Fibroblast of peridontal ligament (primary cell): Measurements from ENCODE around the gene HAP1.
A peak's percentile ranks its signal among the peaks of the same experiment; 100 is the strongest.

Source experiments
- DNase-seq: peaks from one replicate; pipeline ENCODE4 v3.0.0-alpha.2; 2010; ENCODE audit errors: extremely low read depth

The HAP1 gene

DNA sequence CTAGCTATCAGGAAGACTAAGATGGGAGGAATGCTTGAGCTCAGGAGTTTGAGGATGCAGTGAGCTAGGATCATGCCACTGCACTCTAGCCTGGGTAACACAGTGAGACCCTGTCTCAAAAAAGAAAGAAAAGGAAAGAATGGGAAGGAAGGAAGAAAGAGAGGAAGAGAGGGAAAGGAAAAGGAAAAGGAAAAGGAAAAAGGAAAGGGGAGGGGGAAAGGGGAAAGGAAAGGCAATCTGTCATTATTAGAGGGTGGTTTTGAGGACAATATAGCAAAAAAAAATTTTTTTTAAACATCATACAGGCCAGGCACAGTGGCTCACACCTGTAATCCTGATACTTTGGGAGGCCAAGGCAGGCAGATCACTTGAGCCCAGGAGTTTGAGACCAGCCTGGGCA, 31.7 kb upstream of the HAP1 start:
- DNase-seq, result no peak

DNA sequence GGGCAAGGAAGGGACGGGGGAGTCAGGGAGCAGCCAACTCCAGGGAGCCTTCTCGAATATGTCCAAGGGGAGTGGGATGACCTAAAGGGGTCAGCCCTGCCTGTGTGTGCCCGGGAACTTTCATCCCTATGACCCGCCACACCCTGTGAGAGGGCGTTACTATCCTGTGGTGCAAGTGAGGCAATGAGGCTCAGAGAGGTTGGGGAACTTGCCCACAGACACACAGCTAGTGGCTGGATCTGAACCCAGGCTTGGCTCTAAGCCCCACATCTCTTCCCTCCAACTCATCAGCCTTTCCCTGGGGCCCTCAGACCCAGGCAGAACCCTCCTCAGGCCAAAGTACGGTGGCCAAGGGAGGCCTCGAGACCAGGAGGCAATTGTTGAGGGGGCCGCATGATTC, 28.9 kb upstream of the HAP1 start:
- DNase-seq, result no peak

DNA sequence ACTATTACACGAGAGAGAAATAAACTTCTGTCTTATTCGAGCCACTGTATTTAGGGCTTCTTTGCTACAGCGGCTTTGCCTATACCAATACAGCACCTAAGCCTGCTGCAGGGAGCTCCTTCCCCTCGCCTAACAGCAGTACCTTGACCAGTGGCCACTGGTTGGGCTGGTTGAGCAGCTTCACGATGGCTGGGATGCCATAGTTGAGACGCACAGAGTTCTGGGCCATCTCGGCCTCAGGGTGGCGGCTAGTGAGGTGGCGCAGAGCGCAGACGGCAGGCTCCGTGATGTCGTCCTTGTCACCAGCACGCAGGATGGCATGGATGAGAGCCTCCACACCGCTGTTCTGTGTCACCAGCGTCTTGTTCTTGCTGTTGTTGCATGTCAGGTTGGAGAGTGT, 28.4 kb upstream of the HAP1 start:
- DNase-seq, result no peak

DNA sequence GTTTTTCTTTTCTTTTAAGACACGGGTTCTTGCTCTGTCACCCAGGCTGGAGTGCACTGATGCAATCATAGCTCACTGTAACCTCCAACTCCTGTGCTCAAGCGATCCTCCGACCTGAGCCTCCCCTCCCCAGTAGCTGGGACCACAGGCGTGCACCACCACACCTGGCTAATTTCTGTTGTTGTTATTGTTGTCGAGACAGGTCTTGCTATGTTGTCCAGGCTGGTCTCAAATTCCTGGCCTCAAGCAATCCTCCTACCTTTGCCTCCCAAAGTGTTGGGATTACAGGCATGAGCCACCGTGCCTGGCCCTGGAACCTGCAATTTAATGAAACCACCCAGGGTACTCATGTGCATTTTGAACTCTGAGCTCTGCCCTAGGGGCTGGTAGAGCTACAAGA, 27.9 kb upstream of the HAP1 start:
- DNase-seq, result no peak

DNA sequence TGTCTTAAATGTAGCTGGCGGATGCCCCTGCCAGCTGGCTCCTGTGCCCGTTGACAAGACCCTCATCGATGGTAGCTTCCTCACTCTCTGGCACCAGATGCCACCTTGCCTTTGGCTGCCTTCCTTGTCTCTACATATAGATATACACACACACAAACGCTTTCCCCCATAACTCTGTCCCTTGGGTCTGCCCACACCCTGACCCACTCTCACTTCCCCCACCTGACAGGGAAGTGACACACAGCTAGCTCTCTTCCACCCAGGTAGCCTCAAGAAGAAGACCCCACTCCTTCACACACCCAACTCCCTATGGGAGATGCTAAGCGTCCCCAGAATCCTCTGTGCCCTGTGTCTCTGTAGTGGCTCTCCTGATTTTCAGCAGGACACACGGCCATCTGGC, 26.4 kb upstream of the HAP1 start:
- DNase-seq, result no peak

DNA sequence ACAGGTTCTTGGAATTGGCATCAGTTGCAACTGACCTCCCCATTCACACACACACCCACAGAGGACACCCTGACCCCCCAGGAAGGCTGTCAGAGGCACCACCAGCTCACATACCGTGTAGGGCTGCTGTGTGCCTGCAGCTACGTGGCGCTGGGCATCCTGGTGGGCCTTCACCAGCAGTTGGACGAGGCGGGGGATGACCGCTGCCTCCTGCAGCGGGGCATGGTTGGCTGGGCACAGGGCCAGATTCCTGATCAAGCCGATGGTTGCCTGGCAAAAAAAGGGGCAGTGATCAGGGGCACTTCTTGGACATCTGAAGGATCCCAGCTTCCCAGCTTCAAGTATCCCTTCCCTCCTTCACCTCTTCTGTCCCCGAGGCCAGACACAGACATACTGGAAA, 24.2 kb upstream of the HAP1 start:
- DNase-seq, result no peak

DNA sequence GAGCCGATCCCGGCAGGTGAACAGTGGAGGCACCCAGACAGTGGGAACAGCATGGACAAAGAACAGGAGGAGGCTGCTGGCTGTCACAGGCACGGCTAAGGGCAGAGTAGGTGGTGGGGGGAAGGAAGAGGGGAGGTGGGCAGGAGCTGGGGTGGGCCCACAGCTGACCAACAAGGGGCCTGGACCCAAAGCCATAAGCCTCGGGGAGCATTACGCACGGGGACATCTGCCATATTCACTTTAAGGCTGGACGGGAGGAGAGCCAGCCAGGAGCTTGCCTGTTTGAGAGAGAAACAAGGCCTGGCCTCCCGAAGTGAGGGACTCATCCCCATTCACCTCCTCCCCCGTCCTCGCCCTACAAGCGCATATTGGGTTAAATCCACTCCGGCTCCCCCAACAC, 19.6 kb upstream of the HAP1 start:
- DNase-seq, result no peak

DNA sequence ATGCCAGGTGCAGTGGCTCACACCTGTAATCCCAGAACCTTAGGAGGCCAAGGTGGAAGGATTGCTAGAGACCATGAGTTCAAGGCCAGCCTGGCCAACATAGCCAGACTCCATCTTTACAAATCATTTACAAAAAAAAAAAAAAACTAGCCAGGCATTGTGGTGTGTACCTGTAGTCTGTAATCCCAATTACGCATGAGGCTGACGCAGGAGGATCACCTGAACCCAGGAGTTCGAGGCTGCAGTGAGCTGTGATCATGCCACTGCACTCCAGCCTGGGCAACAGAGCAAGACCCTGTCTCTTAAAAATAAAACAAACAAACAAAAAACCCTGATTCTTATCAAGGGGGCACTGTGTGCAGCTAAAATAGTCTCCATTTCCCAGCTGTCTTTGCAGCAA, 16.8 kb upstream of the HAP1 start:
- no peak for DNase-seq

DNA sequence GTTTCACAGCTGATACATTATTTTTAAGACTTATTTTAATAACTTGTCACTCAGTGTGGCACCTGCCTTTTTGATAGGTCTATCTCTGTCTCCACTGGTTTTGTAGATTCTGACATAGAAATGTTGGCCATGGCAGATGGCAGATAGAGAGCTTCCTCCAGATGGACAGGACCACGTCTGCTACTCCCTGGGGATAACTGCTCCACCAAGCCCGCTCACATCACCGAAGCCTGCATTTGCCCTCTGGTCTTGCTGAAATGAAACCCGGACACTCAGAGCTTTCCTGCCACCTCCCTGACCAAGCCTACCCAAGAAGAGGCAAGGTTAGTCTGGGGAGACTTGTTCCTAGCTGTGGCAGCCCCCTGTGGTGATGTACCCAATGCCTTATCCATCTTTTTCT, 16.4 kb upstream of the HAP1 start:
- DNase-seq, result no peak

DNA sequence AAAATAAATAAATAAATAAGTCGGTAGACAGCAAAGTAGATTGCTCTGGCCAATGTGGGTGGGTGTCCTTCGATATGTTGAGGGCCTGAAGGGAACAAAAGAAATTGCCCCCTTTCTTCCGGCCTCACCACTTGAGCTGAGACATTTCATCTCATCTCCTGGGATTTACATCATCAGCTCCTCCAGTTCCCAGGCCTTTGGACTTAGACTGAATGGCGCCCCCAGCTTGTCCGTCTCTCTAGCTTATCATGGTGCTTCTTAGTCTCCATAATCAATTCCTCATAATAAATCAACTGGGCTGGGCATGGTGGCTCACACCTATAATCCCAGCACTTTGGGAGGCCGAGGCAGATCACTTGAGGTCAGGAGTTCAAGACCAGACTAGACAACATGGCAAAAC, 13.8 kb upstream of the HAP1 start:
- no peak for DNase-seq

DNA sequence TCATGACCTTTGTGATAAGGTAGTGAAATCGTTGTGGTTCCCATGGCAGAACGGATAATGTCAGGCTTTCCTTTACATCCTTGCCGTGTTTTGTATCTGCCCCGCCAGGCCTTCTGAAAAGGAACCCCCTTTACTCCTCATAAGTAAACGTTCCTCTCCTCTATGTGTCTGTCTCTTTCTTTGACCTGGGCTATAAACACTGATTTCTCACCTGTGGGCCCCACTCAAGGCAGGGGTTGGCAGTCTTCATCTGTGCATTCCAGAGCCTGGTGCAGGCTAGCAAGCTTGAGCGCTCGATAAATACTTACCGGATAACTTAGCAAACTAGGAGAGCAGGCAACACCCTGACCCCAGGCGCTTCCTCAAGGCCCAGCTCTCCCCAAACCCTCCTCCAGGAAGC, 7.3 kb upstream of the HAP1 start:
- DNase-seq, result no peak

DNA sequence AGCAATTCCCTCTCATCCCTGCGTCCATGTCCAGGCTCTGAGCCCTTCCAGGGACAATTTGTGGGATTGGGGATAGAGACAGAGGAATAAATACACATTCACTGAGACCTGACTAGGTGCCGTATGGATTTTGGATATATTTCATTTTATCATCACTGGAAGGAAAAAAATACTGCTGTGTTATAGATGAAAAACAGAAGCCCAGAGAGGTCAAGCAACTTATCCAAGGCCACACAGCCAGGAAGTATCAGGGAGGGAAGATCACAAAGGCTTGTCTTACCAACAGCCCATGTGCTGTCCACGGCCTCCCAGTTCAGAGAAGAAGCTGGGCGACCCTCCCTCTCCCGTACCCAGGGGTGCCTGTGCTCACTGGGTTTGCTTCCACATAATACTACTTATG, 6.1 kb upstream of the HAP1 start:
- DNase-seq, result no peak

DNA sequence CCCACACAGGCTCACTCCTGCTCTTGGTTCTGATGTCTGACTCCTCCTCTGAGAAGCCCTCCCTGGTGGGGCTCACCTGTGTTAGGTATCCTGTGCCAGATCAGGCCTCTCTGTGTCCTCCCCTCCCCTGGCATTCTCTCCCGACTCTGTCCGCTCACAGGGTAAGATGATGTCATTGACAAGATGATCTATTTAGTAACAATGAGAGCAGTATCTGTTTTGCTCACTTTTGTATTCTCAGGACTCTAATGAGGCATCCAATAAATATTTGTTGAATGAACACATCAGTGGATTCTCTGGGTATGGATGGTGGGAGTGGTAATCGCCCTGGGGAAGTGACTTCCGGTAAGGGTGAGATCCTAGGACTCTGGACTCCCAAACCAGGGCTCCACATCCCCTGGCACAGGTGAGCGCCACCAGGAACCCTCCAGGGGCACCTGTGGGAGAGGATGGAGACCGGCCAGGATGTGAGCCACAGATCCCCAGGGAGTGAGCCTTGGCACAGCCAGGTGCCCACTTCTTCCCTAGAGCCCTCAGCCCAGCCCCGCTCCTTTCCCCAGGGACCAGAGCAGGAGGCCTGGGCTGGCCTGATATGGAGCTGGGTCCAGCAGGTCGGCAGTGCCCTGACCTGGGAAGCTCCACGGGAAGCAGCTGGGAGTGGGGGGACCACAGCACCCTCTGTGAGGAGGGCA, 5.4 kb upstream of the HAP1 start:
- DNase-seq, result peak; percentile 3

DNA sequence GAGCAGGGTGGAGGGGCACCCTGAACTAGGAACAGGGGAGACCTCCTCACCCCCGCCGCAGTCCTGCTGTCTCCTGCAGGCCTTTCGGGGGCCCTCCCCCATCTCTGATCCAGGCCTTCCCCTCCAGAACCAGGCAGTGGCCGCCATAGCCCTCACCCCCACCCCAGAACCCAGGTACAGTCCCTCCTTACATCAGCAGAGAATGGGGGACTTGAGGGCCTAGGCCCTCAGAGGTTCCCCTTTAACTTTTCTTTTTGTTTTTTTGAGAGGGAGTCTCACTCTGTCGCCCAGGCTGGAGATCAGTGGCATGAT, 4.3 kb upstream of the HAP1 start:
- no peak for DNase-seq

DNA sequence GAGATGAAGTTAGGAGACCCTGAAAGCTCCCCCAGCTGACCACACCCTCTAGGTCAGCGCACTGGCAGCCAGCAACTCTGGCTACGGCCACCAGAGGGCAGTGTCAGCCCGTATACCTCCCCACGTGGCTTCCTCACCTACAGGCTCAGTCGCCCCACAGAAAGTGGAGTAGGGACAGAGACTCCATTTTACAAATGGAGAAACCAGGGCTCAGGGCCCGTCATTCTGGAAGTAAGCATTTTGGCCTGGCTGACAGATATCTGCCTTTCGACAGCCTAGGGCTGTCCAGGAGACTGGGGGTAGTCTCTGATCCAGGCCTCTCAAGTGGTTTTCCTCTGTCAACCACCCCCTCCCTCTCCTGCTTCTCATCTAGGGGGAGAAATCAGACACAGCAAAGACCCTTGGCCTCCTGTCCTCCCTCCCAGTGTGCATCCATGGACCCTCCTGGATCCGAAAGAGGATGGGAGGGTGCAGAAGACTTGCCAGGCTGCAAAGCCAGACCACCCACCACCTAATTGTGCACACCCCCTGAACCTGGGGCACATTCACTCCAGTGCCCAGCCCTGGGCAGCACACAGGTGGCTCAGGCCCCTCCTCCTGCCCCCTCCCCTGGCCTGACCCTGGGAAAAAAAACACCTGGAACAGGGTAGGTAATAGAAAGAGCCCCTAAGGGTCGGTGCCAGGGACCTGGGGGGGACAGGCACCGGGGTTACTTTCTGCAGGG, 3.8 kb upstream of the HAP1 start:
- peak; percentile 71 for DNase-seq

DNA sequence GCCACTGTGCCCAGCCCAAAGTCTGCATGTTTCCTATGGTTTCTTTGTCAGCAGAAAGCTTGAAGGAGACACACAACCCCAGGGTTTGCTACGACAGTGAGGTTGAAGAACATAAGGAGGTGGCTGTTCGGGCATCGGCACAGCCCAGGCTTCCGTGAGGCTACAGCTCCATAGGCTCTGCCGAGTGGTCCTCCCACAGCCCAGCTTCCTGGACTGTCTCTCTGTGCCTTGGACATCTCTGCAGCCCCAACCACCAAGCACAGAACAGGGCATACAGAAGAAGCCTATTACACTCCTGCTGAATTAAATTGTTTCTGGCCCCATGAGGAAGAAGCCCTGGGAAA, 3.2 kb upstream of the HAP1 start:
- DNase-seq, result no peak

DNA sequence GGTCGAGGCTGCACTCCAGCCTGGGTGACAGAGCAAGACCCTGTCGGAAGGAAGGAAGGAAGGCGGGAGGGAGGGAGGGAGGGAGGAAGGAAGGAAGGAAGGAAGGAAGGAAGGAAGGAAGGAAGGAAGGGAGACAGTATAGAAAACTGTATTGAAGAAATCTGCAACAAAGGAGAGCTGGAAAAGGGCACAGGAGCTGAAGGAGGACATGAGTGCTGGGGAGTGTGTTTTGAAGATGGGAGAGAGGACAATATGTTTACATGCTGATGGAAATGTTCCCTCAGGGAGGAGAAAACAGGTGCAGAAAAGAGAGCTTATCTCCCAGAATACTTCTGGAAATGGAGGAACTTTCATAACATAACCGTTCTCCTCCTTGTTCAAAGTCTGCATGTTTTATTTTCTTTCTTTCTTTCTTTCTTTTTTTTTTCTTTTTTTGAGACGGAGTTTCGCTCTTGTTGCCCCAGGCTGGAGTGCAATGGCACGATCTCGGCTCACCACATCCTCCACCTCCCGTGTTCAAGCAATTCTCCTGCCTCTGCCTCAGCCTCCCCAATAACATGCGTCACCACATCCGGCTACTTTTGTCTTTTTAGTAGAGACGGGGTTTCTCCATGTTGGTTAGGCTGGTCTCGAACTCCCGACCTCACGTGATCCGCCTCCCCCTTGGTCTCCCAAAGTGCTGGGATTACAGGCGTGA, 2.7 kb upstream of the HAP1 start:
- DNase-seq, result no peak

DNA sequence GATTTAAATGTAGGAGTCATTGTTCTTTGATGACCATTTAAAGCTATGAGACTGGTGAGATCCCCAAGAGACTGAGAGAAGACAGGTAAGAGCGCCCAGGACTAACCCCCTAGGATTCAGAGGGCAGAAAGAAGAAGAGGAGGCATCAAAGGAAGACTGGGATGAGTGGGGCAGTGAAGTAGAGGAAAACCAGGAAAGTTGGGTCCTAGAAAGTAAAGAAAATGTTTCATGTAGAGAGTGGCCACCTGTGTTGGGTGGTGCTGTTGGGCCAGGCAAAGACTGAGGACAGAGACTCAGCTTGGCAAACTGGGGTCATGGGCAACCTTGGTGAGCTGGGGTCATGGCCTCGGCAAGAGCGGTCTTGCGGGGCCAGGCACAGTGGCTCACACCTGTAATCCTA, 1.3 kb upstream of the HAP1 start:
- no peak for DNase-seq

DNA sequence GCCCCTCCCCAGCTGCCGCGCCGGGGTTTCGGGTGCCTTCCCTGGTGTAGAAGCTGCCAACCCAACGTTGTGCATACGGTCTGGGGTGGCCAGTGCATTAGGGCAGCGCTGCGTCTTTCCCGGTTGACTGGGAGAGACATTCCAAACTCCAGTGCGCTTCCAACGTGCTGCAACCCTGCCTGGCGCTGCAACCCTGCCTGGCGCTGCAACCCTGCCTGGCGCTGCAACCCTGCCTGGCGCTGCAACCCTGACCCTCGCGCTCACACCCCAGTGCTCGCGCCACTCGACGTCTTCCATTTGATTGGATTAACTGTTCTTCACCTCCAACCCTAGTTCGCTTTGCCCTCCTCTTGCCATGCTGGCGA, 488 bp upstream of the HAP1 start:
- DNase-seq, result peak; percentile 9

DNA sequence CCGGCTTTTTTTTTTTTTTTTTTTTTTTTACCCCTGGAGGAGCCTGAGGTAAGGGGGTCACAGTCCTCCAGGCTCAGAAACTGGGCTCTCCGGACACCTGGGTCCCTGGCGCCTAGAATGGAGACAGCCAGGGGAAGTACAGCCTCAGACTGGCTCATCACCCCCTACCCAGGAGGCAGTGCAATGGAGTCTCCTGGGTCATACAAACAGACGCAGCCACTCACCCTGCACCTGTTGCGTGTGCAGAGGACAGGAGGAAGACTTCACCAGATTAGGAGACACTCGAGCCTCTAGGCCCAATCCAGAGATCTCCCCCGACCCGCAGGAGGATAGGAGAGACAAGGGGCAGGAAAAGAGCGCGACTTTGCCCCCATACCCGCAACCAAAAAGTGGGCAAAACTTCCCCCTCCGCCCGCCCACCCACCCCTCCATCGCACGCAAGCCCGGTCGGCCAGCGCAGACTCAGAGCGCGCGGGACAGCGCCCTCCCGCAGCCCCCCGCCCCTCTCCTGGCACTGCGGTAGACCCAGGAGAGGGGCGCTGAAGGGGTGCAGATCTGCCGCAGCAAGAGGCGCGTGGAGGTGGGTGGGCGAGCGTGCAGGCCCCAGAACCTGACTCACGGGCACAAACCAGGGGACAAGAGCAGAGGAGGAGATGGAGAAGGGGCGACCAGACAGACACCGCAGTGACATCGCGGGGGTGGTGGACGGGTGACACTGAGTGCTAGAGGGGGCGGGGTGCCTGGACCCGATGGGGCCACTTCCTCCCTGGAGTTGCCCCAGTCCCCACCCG, 900 bp downstream of the HAP1 start:
- DNase-seq, result no peak

DNA sequence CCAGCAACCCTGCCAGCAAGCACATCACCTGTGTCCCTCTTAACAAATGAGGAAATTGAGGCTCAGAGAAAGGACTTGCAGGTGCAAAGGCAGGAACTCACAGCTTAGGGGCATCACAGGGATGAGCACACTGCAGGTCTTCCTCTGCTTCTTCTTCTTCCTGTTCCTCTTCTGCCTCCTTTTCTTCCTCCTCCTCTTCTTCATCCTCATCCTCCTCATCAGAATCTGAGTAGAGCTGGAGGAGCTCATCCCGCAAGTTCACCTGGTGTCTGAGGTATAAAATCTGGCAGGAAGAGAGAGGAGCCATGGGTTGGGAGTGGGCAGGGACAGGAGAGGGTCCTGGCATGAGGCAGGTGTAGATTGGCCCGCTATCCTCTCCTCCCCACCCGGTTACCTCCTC, 2.6 kb downstream of the HAP1 start:
- no peak for DNase-seq

DNA sequence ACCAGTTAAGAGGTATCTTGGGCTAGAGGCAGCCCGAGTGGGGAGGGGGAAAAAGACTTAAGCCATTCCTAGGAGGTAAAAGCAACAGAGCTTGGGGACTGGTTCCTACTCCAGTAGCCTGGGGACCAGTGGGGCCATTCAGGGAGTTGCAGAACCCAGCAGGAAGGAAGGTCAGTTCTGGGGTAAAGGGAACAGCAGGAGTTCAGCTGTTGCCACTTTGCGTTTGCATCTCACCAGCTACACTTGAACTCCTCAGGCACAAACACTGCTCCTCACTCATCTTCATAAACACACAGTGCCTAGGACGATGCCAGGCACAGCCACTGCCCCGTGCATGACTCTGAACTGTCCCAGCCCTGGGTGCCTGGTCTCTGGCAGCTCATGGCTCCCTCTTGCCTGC, 4.0 kb downstream of the HAP1 start:
- DNase-seq, result no peak

DNA sequence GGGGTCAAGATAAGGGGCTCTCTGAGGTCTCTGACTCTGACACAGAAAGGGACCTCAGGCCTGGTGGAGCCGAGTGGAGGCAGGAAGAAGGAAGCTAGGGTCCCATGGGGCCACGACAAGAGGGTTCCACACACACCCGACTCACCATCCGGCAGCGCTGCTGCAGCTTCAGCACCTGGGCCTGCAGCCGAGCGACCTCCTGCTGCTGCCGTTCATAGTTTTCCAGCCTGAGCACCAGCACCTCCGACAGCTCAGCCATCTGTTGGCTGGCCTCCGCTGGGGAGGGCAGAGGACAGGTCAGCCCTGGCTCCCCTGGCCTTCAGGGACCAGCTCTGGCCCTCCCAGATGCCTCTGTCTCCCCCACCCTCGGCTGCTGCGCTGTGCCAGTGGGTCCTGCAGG, 6.4 kb downstream of the HAP1 start:
- DNase-seq, result no peak
